Measurements from ENCODE around the gene TAB3. TPM values are rescaled to one million over a fixed set of nuclear protein-coding genes. Genes with fewer than 3 reads are reported as not detected.

The TAB3 gene
- total and polyA plus RNA-seq, 8 donors = 5.9 to 163 (median 20.3) TPM

DNA sequence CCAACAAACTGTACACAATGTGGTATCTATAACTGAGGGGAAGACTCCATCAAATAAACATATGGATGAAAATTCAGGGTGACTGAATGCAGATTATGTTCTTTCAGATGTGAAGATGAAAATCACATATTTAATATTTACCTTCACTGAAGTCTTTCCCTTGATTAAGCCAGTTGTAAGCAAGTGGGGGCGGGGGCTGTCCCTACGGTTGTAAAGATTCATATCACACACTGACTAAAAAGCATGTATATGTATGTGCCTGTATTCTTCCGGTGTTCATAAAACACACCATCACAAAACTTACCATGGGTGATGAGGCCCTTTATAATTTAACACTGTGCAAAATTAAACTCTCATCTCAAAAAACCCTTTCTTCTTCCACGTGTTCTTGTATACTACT is 1.3 kb downstream of the TAB3 start:
- Histone ChIP-seq H3K27me3 (no peaks in the 10 kb centered on the region), H3K4me1 (peaks cover 0 to 27% (median 10%) of the 10 kb centered on the region in 4 donors), H3K27ac (no peak overlapping the region), H3K9me3 (no peaks in the 10 kb centered on the region), H3K4me3 (peak overlapping the region in 2 of 4 donors; percentile 71 to 90), H3K36me3 (no peaks in the 10 kb centered on the region)
- TF ChIP-seq, protein P1, sequence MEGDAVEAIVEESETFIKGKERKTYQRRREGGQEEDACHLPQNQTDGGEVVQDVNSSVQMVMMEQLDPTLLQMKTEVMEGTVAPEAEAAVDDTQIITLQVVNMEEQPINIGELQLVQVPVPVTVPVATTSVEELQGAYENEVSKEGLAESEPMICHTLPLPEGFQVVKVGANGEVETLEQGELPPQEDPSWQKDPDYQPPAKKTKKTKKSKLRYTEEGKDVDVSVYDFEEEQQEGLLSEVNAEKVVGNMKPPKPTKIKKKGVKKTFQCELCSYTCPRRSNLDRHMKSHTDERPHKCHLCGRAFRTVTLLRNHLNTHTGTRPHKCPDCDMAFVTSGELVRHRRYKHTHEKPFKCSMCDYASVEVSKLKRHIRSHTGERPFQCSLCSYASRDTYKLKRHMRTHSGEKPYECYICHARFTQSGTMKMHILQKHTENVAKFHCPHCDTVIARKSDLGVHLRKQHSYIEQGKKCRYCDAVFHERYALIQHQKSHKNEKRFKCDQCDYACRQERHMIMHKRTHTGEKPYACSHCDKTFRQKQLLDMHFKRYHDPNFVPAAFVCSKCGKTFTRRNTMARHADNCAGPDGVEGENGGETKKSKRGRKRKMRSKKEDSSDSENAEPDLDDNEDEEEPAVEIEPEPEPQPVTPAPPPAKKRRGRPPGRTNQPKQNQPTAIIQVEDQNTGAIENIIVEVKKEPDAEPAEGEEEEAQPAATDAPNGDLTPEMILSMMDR (IDR thresholded peaks at IDR 0.05) = no peak
- TF ChIP-seq POLR2A (IDR thresholded peaks at IDR 0.05) = no peak
- no peak for TF ChIP-seq POLR2AphosphoS5 (IDR thresholded peaks at IDR 0.05)
- no peak for TF ChIP-seq EP300 (IDR thresholded peaks at IDR 0.05)
- 24 to 53% (median 45%) methylated on average over 4 of the region's 4 CpGs for WGBS, 5 donors
- DNase-seq = no peak
- intact Hi-C loops (cut with DNase I; ENCODE audit: low total_unique reads) = no loop called here

DNA sequence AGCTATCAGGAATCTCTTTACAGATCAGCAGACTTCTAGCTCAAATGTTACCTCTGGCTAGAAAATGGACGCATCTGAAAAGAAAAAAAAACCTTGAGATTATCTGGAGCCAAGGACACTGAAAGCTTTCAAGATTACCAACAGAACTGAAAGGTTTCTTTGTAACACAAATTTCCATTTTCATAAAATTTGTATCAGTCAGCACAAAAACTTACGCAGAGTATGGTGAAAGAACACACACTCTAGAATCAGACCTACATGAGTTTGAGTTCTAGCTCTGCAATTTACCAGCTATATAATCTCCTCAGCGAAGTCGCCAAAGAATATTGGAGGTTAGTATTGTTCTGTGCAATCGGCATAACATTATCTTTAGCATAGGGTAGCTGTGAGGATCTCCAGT is 1.8 kb downstream of the TAB3 start:
- Histone ChIP-seq H3K4me1 (peaks cover 0 to 27% (median 10%) of the 10 kb centered on the region in 4 donors), H3K36me3 (no peaks in the 10 kb centered on the region), H3K27me3 (no peaks in the 10 kb centered on the region), H3K27ac (no peak overlapping the region), H3K4me3 (no peak overlapping the region), H3K9me3 (no peaks in the 10 kb centered on the region)
- WGBS, 5 donors = 41 to 71% (median 66%) methylated on average over 5 of the region's 5 CpGs
- no peak for TF ChIP-seq POLR2AphosphoS5 (IDR thresholded peaks at IDR 0.05)
- no peak for TF ChIP-seq EP300 (IDR thresholded peaks at IDR 0.05)
- TF ChIP-seq, protein P1 (IDR thresholded peaks at IDR 0.05) = no peak
- no peak for TF ChIP-seq POLR2A (IDR thresholded peaks at IDR 0.05)
- no peak for DNase-seq
- intact Hi-C loops (cut with DNase I; ENCODE audit: low total_unique reads) = no loop called here

DNA sequence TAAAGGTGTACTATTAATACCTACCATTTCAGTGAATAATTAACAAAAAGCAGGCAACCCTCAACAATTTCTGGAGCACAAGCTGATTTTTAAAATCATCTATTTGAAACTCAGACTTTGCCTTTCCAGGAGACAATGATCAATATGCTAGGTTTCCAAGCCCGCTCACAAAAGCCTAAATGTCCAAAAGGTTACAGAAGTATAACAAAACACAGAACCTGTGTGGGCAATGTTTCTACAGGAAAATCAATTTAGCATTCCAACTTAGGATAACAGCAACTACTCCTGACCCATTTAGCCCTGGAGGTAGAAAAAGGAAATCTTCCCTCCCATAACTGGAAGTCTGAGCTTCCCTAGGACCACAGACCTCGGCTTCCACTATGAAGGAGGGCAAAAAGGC is 3.9 kb downstream of the TAB3 start:
- no peaks in the 10 kb centered on the region for H3K36me3 ChIP-seq
- TF ChIP-seq, protein P1 (IDR thresholded peaks at IDR 0.05) = no peak
- no peak for TF ChIP-seq POLR2AphosphoS5 (IDR thresholded peaks at IDR 0.05)
- no peak for TF ChIP-seq EP300 (IDR thresholded peaks at IDR 0.05)
- TF ChIP-seq POLR2A (IDR thresholded peaks at IDR 0.05) = no peak
- 68 to 92% (median 84%) methylated on average over 2 of the region's 2 CpGs for WGBS, 5 donors

DNA sequence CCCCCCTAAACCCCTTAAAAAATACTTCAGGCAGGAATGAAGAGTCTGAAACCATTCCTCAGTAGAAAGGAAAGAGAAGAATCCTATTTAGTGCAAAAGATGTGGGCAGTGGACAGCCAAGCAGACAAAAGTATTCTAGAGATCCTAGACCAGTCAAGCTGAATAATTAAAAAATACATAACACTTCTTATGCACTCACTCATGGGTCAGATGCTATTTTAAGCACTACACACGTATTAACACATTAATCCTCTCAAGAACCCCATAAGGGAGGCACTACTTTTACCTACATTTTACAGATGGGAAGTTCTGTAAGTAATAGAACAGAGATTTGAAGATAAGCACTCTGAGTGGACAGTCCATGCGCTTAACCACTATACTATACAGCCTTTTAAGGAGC is 5.9 kb downstream of the TAB3 start:
- Histone ChIP-seq H3K4me3 (no peak overlapping the region), H3K9me3 (no peaks in the 10 kb centered on the region), H3K4me1 (peaks cover 0 to 34% (median 10%) of the 10 kb centered on the region in 4 donors), H3K36me3 (no peaks in the 10 kb centered on the region), H3K27me3 (no peaks in the 10 kb centered on the region), H3K27ac (no peak overlapping the region)
- 54 to 70% (median 70%) methylated on average over 2 of the region's 2 CpGs for WGBS, 5 donors
- no peak for DNase-seq
- intact Hi-C loops (cut with DNase I; ENCODE audit: low total_unique reads) = no loop called here
- TF ChIP-seq EP300 (IDR thresholded peaks at IDR 0.05) (no peak), POLR2A (IDR thresholded peaks at IDR 0.05) (no peak), POLR2AphosphoS5 (IDR thresholded peaks at IDR 0.05) (no peak)
- TF ChIP-seq, protein P1 (IDR thresholded peaks at IDR 0.05) = no peak

More for the DNA sequence above, 3.9 kb downstream of the TAB3 start:
- Histone ChIP-seq H3K9me3 (no peaks in the 10 kb centered on the region), H3K4me1 (peaks cover 0 to 27% (median 10%) of the 10 kb centered on the region in 4 donors), H3K27me3 (no peaks in the 10 kb centered on the region), H3K27ac (no peak overlapping the region), H3K4me3 (no peak overlapping the region)
- intact Hi-C loops (cut with DNase I; ENCODE audit: low total_unique reads) = no loop called here
- no peak for DNase-seq

Measured in stomach (tissue), 9 donors.